MM.1S (cell line): ENCODE data around the gene SRCIN1.

Experiments used
- DNase-seq: peaks from one replicate; pipeline ENCODE4 v3.0.0-alpha.2; 2015
- H2AFZ ChIP-seq: fragments of 300-600 bp; sonication (generic); 2 replicates; pipeline ENCODE4 v1.6.0; 2016; ENCODE audit warnings: antibody characterized with exemption, low read length
- H3F3A ChIP-seq: fragments of 300-600 bp; sonication (generic); 2 replicates; pipeline ENCODE4 v1.6.1; 2016; ENCODE audit warnings: mild to moderate bottlenecking, antibody characterized with exemption, low read length, moderate library complexity, mixed read lengths; ENCODE audit not compliant: insufficient read depth
- H3K27ac ChIP-seq: fragments of 300-600 bp; sonication (generic); 2 replicates; pipeline ENCODE4 v1.5.1; 2016; ENCODE audit warnings: mild to moderate bottlenecking, low read length
- H3K27me3 ChIP-seq: fragments of 300-600 bp; sonication (generic); replicated peaks from 2 replicates; pipeline ENCODE4 v1.6.0; 2016; ENCODE audit warnings: low read length; ENCODE audit not compliant: insufficient read depth
- H3K36me3 ChIP-seq: fragments of 300-600 bp; sonication (generic); replicated peaks from 2 replicates; pipeline ENCODE4 v1.6.1; 2016; ENCODE audit warnings: mild to moderate bottlenecking, low read length, mixed read lengths; ENCODE audit not compliant: insufficient read depth
- H3K4me1 ChIP-seq: fragments of 300-600 bp; sonication (generic); 2 replicates; pipeline ENCODE4 v1.6.1; 2016; ENCODE audit warnings: low read length, mixed read lengths
- H3K4me2 ChIP-seq: fragments of 300-600 bp; sonication (generic); 2 replicates; pipeline ENCODE4 v1.6.0; 2016; ENCODE audit warnings: low read depth, low read length
- H3K4me3 ChIP-seq: fragments of 300-600 bp; sonication (generic); 2 replicates; pipeline ENCODE4 v1.5.1; 2016; ENCODE audit warnings: low read length, mixed read lengths
- H3K79me2 ChIP-seq: fragments of 300-600 bp; sonication (generic); 2 replicates; pipeline ENCODE4 v1.6.1; 2016; ENCODE audit warnings: mixed run types, low read length, mixed read lengths
- H3K9ac ChIP-seq: fragments of 300-600 bp; sonication (generic); 2 replicates; pipeline ENCODE4 v1.6.1; 2016; ENCODE audit warnings: low read length, mixed read lengths
- H3K9me2 ChIP-seq: fragments of 300-600 bp; sonication (generic); replicated peaks from 2 replicates; pipeline ENCODE4 v1.6.1; 2016; ENCODE audit warnings: mild to moderate bottlenecking, low read length, mixed read lengths; ENCODE audit not compliant: insufficient read depth
- H3K9me3 ChIP-seq: fragments of 300-600 bp; sonication (generic); replicated peaks from 2 replicates; pipeline ENCODE4 v1.6.1; 2016; ENCODE audit warnings: mild to moderate bottlenecking, low read length, mixed read lengths; ENCODE audit not compliant: insufficient read depth
- H4K20me1 ChIP-seq: fragments of 300-600 bp; sonication (generic); 2 replicates; pipeline ENCODE4 v1.6.1; 2016; ENCODE audit warnings: mild to moderate bottlenecking, low read length, moderate library complexity, mixed read lengths; ENCODE audit not compliant: insufficient read depth
- EZH2 ChIP-seq: fragments of 300-600 bp; sonication (generic); optimal IDR thresholded peaks from 2 replicates; pipeline ENCODE3; 2017; ENCODE audit warnings: low read depth, mild to moderate bottlenecking, antibody characterized with exemption, low read length, mixed read lengths
- EZH2phosphoT487 ChIP-seq: fragments of 300-600 bp; sonication (generic); IDR thresholded peaks from 2 replicates; pipeline ENCODE4 v1.6.1; 2018; ENCODE audit warnings: antibody characterized with exemption, low read length
- TF ChIP-seq, protein P1 (sequence below): fragments of 300-600 bp; sonication (generic); IDR thresholded peaks from 2 replicates; pipeline ENCODE4 v1.5.1; 2016; ENCODE audit warnings: antibody characterized with exemption, low read length, mixed read lengths

Gene SRCIN1

DNA sequence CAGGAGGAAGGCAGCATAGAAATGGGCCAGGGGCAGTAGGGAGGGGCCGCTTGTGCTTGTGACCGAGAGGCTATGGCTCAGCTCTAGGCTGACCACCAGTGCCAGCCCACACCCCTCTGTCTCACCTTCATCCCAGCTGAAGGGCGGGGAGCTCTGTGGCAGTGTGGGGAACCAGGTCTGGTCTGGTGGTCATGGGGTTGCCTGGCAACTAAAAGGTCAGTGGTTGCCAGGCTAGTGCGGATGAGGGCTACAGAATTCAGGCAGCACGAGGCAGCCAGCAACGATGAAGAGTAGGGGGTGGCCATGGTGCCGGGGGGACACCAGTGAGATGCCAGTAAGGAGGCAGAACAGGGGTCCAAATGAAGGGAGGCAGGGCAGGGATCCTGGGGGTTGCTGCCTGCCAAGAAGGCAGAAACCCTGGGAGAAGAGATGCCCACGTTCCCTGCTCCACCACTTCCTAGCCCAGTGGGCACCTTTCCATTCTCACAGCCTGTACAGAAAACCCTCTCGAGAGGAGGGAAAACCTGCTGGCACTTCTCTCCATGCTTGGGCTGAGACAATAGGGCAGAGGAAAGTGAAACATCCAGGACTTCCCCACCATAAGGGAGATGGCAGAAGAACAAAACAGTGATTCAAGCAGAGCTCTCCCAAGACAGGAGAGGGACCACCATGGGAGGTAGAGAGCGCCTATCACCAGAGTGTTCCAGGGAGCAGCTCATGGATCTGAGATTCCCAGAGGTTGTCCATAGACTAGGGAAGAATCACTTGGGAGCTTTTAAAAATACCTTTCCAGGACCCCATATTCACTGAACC is 39.7 kb downstream of the SRCIN1 start:
- Histone ChIP-seq H3K9ac (no peak overlapping the region), H2AFZ (no peak overlapping the region), H3F3A (no peaks in the 10 kb centered on the region), H3K79me2 (no peaks in the 10 kb centered on the region), H3K36me3 (no peaks in the 10 kb centered on the region), H3K4me1 (no peaks in the 10 kb centered on the region), H4K20me1 (no peaks in the 10 kb centered on the region), H3K27me3 (peaks cover 97% of the 10 kb centered on the region), H3K27ac (no peak overlapping the region), H3K4me3 (no peak overlapping the region), H3K4me2 (no peak overlapping the region), H3K9me3 (no peaks in the 10 kb centered on the region), H3K9me2 (no peaks in the 10 kb centered on the region)
- no peak for TF ChIP-seq EZH2phosphoT487
- no peak for TF ChIP-seq EZH2
- TF ChIP-seq, protein P1, sequence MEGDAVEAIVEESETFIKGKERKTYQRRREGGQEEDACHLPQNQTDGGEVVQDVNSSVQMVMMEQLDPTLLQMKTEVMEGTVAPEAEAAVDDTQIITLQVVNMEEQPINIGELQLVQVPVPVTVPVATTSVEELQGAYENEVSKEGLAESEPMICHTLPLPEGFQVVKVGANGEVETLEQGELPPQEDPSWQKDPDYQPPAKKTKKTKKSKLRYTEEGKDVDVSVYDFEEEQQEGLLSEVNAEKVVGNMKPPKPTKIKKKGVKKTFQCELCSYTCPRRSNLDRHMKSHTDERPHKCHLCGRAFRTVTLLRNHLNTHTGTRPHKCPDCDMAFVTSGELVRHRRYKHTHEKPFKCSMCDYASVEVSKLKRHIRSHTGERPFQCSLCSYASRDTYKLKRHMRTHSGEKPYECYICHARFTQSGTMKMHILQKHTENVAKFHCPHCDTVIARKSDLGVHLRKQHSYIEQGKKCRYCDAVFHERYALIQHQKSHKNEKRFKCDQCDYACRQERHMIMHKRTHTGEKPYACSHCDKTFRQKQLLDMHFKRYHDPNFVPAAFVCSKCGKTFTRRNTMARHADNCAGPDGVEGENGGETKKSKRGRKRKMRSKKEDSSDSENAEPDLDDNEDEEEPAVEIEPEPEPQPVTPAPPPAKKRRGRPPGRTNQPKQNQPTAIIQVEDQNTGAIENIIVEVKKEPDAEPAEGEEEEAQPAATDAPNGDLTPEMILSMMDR = no peak
- DNase-seq = no peak

DNA sequence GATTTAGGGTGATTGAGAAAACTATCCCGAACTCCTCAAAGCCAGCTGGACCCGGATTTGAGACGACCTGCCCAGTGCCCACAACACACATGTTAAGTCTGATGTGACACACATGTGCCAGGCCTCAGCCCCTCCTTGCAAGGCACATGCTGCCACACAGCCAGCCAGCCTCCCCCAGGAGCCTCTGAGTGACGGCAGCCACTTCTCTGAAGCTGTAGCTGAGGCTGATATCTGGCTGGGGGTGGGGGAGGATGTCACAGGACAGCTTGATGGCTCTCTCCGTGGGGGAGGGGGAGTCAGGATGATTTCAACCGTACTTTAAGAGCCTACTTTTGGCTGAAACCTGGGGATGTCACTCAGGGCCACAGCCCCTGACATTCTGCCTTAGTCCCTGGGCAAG is 40.9 kb downstream of the SRCIN1 start:
- TF ChIP-seq EZH2phosphoT487 (no peak), EZH2 (no peak)
- TF ChIP-seq, protein P1 = no peak
- no peak overlapping the region for H3K27ac ChIP-seq
- no peak overlapping the region for H3K4me2 ChIP-seq
- H3F3A ChIP-seq = no peaks in the 10 kb centered on the region
- no peaks in the 10 kb centered on the region for H3K9me2 ChIP-seq
- H4K20me1 ChIP-seq = no peaks in the 10 kb centered on the region
- H3K9me3 ChIP-seq = no peaks in the 10 kb centered on the region
- peaks cover 95% of the 10 kb centered on the region for H3K27me3 ChIP-seq
- no peaks in the 10 kb centered on the region for H3K36me3 ChIP-seq
- H3K4me3 ChIP-seq = no peak overlapping the region
- no peak for DNase-seq
- no peak overlapping the region for H2AFZ ChIP-seq
- no peaks in the 10 kb centered on the region for H3K79me2 ChIP-seq
- H3K9ac ChIP-seq = no peak overlapping the region
- peaks cover 5% of the 10 kb centered on the region for H3K4me1 ChIP-seq

DNA sequence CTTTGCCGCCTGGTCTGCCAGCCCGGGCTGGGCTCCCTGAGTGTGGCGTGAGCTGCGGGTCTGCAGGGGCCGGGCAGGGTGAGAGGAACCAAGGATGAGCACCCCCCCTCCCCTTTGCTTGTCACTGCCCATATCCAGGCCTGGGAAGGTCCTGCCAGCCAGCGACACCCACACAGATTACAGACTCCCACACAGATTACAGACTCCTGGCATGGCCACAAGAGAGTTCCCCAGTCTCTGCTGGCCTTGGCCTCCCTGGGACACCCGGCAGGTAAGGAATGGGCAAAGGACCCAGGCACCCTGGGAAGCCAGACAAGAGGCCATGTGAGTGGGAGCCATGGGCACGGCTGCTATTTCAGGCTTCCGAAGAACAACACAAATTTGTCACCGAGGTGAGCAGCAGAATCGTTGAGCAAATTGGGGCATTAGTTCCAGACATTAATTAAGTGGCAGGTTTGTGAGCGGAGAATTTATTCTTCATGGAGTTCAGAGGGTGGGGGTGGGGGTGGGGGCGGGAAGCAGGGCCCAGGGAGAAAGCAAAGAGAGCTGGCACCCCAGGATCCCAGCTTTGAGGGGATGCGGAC is 41.4 kb downstream of the SRCIN1 start:
- Histone ChIP-seq H3K79me2 (no peaks in the 10 kb centered on the region), H3K36me3 (no peaks in the 10 kb centered on the region), H3K9me2 (no peaks in the 10 kb centered on the region), H3K4me1 (peaks cover 8% of the 10 kb centered on the region), H3K4me2 (no peak overlapping the region), H3K9me3 (no peaks in the 10 kb centered on the region), H3K9ac (no peak overlapping the region), H2AFZ (no peak overlapping the region), H3K27ac (no peak overlapping the region), H3K27me3 (peaks cover 90% of the 10 kb centered on the region), H3F3A (no peaks in the 10 kb centered on the region), H3K4me3 (no peak overlapping the region), H4K20me1 (no peaks in the 10 kb centered on the region)
- TF ChIP-seq EZH2phosphoT487 (no peak), EZH2 (no peak)
- TF ChIP-seq, protein P1 = no peak
- no peak for DNase-seq
